H1 (cell line): ENCODE results near the gene OR6C75. TPM values are rescaled to one million over a fixed set of nuclear protein-coding genes. Genes with fewer than 3 reads are reported as not detected.

Source experiments
- polyA plus RNA-seq, 7 experiments: library from polyadenylated mRNA; depleted of rRNA in 3 of 7; stranded (reverse) in 5 of 7; unstranded in 2 of 7; fragments of >200 nt in 5 of 7; fragments of 200-250 nt in 2 of 7; gene quantifications; 1 replicate in 5 of 7; 2 replicates in 1 of 7; 4 replicates in 1 of 7; pipeline versions ENCODE4 v1.2.1 to v1.2.3, GENCODE V29; 2011 to 2013; ENCODE audit warnings: missing spikeins in 2 of 7, mixed read lengths in 2 of 7
- total RNA-seq: library from RNA; stranded (reverse); fragmentation: NEBNext Ultra II Directional; extraction: Animal tissue kit (Norgen Biotek cat#: 25700); gene quantifications from 2 replicates; pipeline ENCODE4 v1.2.1, GENCODE V29; 2021
- TF ChIP-seq, protein P1 (sequence below), 3 experiments: IDR thresholded peaks; 1 replicate in 2 of 3; 2 replicates in 1 of 3; pipeline versions ENCODE4 v1.5.1 to v1.6.1; 2011; ENCODE audit warnings: low read length in 3 of 3, mild to moderate bottlenecking in 3 of 3, inconsistent platforms in 2 of 3, low read depth in 1 of 3, moderate library complexity in 1 of 3; ENCODE audit not compliant: insufficient read depth in 1 of 3; ENCODE audit errors: control extremely low read depth in 1 of 3

The OR6C75 gene
- total and polyA plus RNA-seq, 2 of the 8 experiments (the other 6 are each of a cell fraction or from before 2014, with no cell fraction given), result not detected

DNA sequence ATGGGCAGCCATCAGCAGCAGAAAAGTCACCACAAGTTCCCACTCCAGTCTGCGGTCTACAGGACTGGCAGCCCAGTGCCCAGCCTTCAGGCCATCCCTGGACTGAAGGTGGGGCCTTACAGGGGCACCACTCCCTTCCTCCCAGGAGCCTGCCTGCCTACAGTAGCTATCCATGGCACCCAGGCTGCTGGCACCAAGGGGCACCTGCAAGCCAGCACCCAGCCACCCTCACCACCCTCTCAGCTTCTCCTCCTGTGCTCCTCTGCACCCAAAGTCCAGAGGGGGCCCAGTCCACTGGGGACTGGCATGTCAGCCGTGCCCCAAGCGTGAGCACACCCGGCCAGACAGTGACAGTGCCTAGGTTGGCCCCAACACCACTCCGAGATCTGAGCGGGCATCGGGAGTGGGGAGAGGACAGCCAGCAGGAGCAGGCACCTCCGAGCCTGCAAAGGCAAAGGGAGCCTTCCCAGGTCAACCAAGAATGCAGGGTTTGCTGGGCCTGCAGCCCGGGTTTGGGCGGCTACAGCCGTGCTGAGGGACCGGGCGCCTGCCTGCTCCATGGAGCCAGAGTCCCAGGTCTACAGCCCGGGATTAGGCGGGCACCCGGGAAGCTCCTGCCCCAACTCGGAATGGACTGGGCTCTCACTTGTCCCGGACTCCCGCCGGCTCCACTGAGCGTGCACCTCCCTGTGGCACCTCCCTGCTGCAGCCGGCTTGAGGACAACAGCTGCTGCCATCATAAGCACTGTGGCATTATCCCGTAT is 29.4 kb downstream of the OR6C75 start (continued):
- TF ChIP-seq, protein P1, sequence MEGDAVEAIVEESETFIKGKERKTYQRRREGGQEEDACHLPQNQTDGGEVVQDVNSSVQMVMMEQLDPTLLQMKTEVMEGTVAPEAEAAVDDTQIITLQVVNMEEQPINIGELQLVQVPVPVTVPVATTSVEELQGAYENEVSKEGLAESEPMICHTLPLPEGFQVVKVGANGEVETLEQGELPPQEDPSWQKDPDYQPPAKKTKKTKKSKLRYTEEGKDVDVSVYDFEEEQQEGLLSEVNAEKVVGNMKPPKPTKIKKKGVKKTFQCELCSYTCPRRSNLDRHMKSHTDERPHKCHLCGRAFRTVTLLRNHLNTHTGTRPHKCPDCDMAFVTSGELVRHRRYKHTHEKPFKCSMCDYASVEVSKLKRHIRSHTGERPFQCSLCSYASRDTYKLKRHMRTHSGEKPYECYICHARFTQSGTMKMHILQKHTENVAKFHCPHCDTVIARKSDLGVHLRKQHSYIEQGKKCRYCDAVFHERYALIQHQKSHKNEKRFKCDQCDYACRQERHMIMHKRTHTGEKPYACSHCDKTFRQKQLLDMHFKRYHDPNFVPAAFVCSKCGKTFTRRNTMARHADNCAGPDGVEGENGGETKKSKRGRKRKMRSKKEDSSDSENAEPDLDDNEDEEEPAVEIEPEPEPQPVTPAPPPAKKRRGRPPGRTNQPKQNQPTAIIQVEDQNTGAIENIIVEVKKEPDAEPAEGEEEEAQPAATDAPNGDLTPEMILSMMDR (IDR thresholded peaks at IDR 0.05; ENCODE audit: control extremely low read depth in 1 of 3, insufficient read depth in 1 of 3, low read depth in 1 of 3, low read length in 3 of 3), result no peak
